Vagina (tissue), 2 donors: ENCODE results near the gene TDP2. TPM values are rescaled to one million over a fixed set of nuclear protein-coding genes. Genes with fewer than 3 reads are reported as not detected.

Experiments
- DNase-seq, 2 donors: peaks; one replicate each; pipeline ENCODE4 v3.0.0-alpha.2; 2017; ENCODE audit errors: extremely low spot score in 2 of 2
- H3K27ac ChIP-seq: fragments of 200-600 bp; sonication (generic); one replicate; pipeline ENCODE4 v1.5.1; 2019
- H3K27me3 ChIP-seq: fragments of 200-600 bp; sonication (generic); one replicate; pipeline ENCODE4 v1.5.1; 2019
- H3K36me3 ChIP-seq, 2 donors: fragments of 200-600 bp; sonication (generic); one replicate each; pipeline ENCODE4 v1.5.1; 2017 to 2019
- H3K4me1 ChIP-seq: fragments of 200-600 bp; sonication (generic); one replicate; pipeline ENCODE4 v1.5.1; 2019
- H3K4me3 ChIP-seq, 2 donors: fragments of 200-600 bp; sonication (generic); 1 replicate in 1 of 2; 2 replicates in 1 of 2; pipeline ENCODE4 v1.5.1; 2016 to 2019
- H3K9me3 ChIP-seq: fragments of 200-600 bp; sonication (generic); one replicate; pipeline ENCODE4 v1.5.1; 2019
- CTCF ChIP-seq, 3 experiments: fragments of 450-650 bp in 2 of 3; fragments of 200-600 bp in 1 of 3; sonication (generic) in 1 of 3; IDR thresholded peaks; one replicate each; pipeline ENCODE4 v1.5.1; 2017 to 2019; ENCODE audit warnings: antibody characterized with exemption in 3 of 3, mild to moderate bottlenecking in 2 of 3, moderate library complexity in 2 of 3
- POLR2A ChIP-seq, 2 donors: fragments of 450-650 bp; IDR thresholded peaks; one replicate each; pipeline ENCODE4 v1.6.1; 2017; ENCODE audit warnings: antibody characterized with exemption in 2 of 2, mild to moderate bottlenecking in 2 of 2, moderate library complexity in 2 of 2
- POLR2AphosphoS5 ChIP-seq, 2 donors: sonication (generic); formaldehyde crosslinking; IDR thresholded peaks; one replicate each; pipeline ENCODE4 v1.9.0; 2017; ENCODE audit warnings: antibody characterized with exemption in 2 of 2, mild to moderate bottlenecking in 2 of 2, low read depth in 1 of 2; ENCODE audit not compliant: insufficient read depth in 1 of 2
- intact Hi-C: fragments of 100-400 bp; cut with DNase I; formaldehyde crosslinking; loops from one replicate; pipeline ENCODE4 v1.15.1; 2023
- total RNA-seq: library from RNA; depleted of rRNA; stranded (reverse); fragments of >200 nt; gene quantifications from one replicate; pipeline ENCODE4 v1.2.3, GENCODE V29; 2016

TDP2 gene
- total RNA-seq, 1 donor from 2014 or later: 28.7 TPM

- H3K27me3 ChIP-seq: no peaks in the 10 kb centered on the region
- no peak for DNase-seq
- TF ChIP-seq POLR2AphosphoS5 (IDR thresholded peaks at IDR 0.05; ENCODE audit: insufficient read depth in 1 of 2, low read depth in 1 of 2): no peak
- no peak for TF ChIP-seq POLR2A (IDR thresholded peaks at IDR 0.05)
- TF ChIP-seq CTCF (IDR thresholded peaks at IDR 0.05): no peak
- H3K4me3 ChIP-seq: no peak overlapping the region
- no peaks in the 10 kb centered on the region for H3K4me1 ChIP-seq
- intact Hi-C loops: no loop called here
- H3K27ac ChIP-seq: no peak overlapping the region
- no peaks in the 10 kb centered on the region for H3K36me3 ChIP-seq
- H3K9me3 ChIP-seq: no peaks in the 10 kb centered on the region
Measured at GRCh38 chr6:24613361-24614042, 53.2 kb downstream of the TDP2 start.

GRCh38 chr6:24610672-24611071, 56.0 kb downstream of the TDP2 start:
- Histone ChIP-seq H3K4me3 (no peak overlapping the region), H3K9me3 (no peaks in the 10 kb centered on the region), H3K4me1 (no peaks in the 10 kb centered on the region), H3K27me3 (no peaks in the 10 kb centered on the region), H3K27ac (no peak overlapping the region), H3K36me3 (no peaks in the 10 kb centered on the region)
- no peak for TF ChIP-seq POLR2AphosphoS5 (IDR thresholded peaks at IDR 0.05; ENCODE audit: insufficient read depth in 1 of 2, low read depth in 1 of 2)
- no peak for DNase-seq
- intact Hi-C loops: no loop called here

GRCh38 chr6:24607310-24608105, 59.2 kb downstream of the TDP2 start:
- H3K27ac ChIP-seq: no peak overlapping the region
- TF ChIP-seq POLR2A (IDR thresholded peaks at IDR 0.05): no peak
- TF ChIP-seq CTCF (IDR thresholded peaks at IDR 0.05): no peak
- no peaks in the 10 kb centered on the region for H3K4me1 ChIP-seq
- H3K36me3 ChIP-seq: no peaks in the 10 kb centered on the region
- H3K4me3 ChIP-seq: no peak overlapping the region
- no peak for DNase-seq
- no peaks in the 10 kb centered on the region for H3K9me3 ChIP-seq
- no peaks in the 10 kb centered on the region for H3K27me3 ChIP-seq
- intact Hi-C loops: no loop called here

- H3K27me3 ChIP-seq: no peaks in the 10 kb centered on the region
- no peak overlapping the region for H3K27ac ChIP-seq
- no peaks in the 10 kb centered on the region for H3K36me3 ChIP-seq
- H3K4me1 ChIP-seq: no peaks in the 10 kb centered on the region
- TF ChIP-seq CTCF (IDR thresholded peaks at IDR 0.05) (no peak), POLR2A (IDR thresholded peaks at IDR 0.05) (no peak)
- no peak overlapping the region for H3K4me3 ChIP-seq
- DNase-seq: no peak
- no peaks in the 10 kb centered on the region for H3K9me3 ChIP-seq
- intact Hi-C loops: no loop called here
Measured at GRCh38 chr6:24606200-24606930, 60.3 kb downstream of the TDP2 start.

- no peaks in the 10 kb centered on the region for H3K9me3 ChIP-seq
- TF ChIP-seq POLR2AphosphoS5 (IDR thresholded peaks at IDR 0.05; ENCODE audit: insufficient read depth in 1 of 2, low read depth in 1 of 2): no peak
- no peak for TF ChIP-seq CTCF (IDR thresholded peaks at IDR 0.05)
- TF ChIP-seq POLR2A (IDR thresholded peaks at IDR 0.05): no peak
- H3K36me3 ChIP-seq: no peaks in the 10 kb centered on the region
- no peak overlapping the region for H3K4me3 ChIP-seq
- DNase-seq: no peak
- no peaks in the 10 kb centered on the region for H3K4me1 ChIP-seq
- intact Hi-C loops: no loop called here
- H3K27me3 ChIP-seq: no peaks in the 10 kb centered on the region
- no peak overlapping the region for H3K27ac ChIP-seq
Measured at GRCh38 chr6:24603241-24603640, 63.5 kb downstream of the TDP2 start.
